Gastroesophageal sphincter (tissue), 3 donors: ENCODE data around the gene TFRC.

Experiments used
- POLR2AphosphoS5 ChIP-seq: sonication (generic); formaldehyde crosslinking; IDR thresholded peaks from one replicate; pipeline ENCODE4 v1.6.1; 2017; ENCODE audit warnings: antibody characterized with exemption
- TF ChIP-seq, protein P1 (sequence below), 4 experiments: fragments of 200-600 bp in 2 of 4; fragments of 450-650 bp in 2 of 4; sonication (generic) in 1 of 4; IDR thresholded peaks; one replicate each; pipeline ENCODE4 v1.5.1; 2017 to 2019; ENCODE audit warnings: antibody characterized with exemption in 4 of 4, mild to moderate bottlenecking in 2 of 4, moderate library complexity in 2 of 4

DNA sequence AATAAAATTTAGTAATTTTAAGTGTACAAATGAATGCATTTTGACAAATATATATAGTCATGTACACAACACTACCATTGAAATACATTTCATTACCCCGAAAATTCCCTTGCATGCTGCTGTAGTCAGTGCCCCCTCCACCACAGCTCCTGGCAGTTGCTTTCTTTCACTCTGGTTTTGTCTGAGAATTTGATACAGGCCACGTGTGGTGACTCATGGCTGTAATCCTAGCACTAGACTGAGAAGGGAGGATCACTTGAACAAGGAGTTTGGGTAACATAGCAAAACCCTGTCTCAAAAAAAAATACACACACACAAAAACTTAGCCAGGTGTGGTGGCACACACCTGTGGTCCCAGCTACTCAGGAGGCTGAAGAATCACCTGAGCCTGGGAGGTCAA lies 65.4 kb downstream of the TFRC start:
- TF ChIP-seq POLR2AphosphoS5 = no peak
- TF ChIP-seq, protein P1, sequence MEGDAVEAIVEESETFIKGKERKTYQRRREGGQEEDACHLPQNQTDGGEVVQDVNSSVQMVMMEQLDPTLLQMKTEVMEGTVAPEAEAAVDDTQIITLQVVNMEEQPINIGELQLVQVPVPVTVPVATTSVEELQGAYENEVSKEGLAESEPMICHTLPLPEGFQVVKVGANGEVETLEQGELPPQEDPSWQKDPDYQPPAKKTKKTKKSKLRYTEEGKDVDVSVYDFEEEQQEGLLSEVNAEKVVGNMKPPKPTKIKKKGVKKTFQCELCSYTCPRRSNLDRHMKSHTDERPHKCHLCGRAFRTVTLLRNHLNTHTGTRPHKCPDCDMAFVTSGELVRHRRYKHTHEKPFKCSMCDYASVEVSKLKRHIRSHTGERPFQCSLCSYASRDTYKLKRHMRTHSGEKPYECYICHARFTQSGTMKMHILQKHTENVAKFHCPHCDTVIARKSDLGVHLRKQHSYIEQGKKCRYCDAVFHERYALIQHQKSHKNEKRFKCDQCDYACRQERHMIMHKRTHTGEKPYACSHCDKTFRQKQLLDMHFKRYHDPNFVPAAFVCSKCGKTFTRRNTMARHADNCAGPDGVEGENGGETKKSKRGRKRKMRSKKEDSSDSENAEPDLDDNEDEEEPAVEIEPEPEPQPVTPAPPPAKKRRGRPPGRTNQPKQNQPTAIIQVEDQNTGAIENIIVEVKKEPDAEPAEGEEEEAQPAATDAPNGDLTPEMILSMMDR (IDR thresholded peaks at IDR 0.05) = no peak
